IMR-90 (cell line): ENCODE measurements around the gene EME2. TPM values are rescaled to one million over a fixed set of nuclear protein-coding genes. Genes with fewer than 3 reads are reported as not detected.

ENCODE experiments used
- ATAC-seq: fragments of 200-7000 bp; cut with Tn5 transposase; 2 replicates; pipeline ENCODE4 v1.9.1; 2020; ENCODE audit warnings: low read depth, mild to moderate bottlenecking, moderate library complexity
- BruUV-seq: library from RNA; stranded (reverse); fragments of 400-500 nt; replicated peaks from 2 replicates; lab custom pipeline; 2021; lab: Mats Ljungman, UMichigan
- CTCF ChIA-PET: fragments of 300-600 bp; formaldehyde crosslinking; extraction: SDS; loops from one replicate; lab custom pipeline; 2021; ENCODE audit warnings: antibody characterized with exemption; lab: Yijun Ruan, JAX
- POLR2A ChIA-PET: fragments of 300-600 bp; sonication (Branson Sonifier 250); formaldehyde crosslinking; loops from one replicate; lab custom pipeline; 2022; ENCODE audit warnings: antibody characterized with exemption; ENCODE audit not compliant: unreplicated experiment; lab: Charles Lee
- DNase-seq: peaks from one replicate; pipeline ENCODE4 v3.0.0; 2013
- H2AFZ ChIP-seq: replicated peaks from 2 replicates; pipeline ENCODE3; 2013; ENCODE audit warnings: low read length, mild to moderate bottlenecking; ENCODE audit not compliant: poor library complexity
- H2AK5ac ChIP-seq: 2 replicates; pipeline ENCODE4 v1.6.1; 2013; ENCODE audit warnings: low read depth, low read length, inconsistent platforms
- H2AK9ac ChIP-seq: replicated peaks from 2 replicates; pipeline ENCODE3; 2013; ENCODE audit warnings: mild to moderate bottlenecking, low read depth, low read length, moderate library complexity; ENCODE audit not compliant: poor library complexity
- H2BK120ac ChIP-seq: 2 replicates; pipeline ENCODE4 v1.6.1; 2013; ENCODE audit warnings: low read depth, low read length, inconsistent platforms
- H2BK15ac ChIP-seq: 3 replicates; pipeline ENCODE4 v1.6.1; 2013; ENCODE audit warnings: low read depth, low read length, inconsistent platforms
- H2BK20ac ChIP-seq: 2 replicates; pipeline ENCODE4 v1.6.1; 2013; ENCODE audit warnings: low read depth, mild to moderate bottlenecking, inconsistent platforms, low read length, moderate library complexity
- H2BK5ac ChIP-seq: 2 replicates; pipeline ENCODE4 v1.6.1; 2013; ENCODE audit warnings: mild to moderate bottlenecking, low read depth, low read length, inconsistent platforms; ENCODE audit not compliant: poor library complexity, severe bottlenecking
- H3K14ac ChIP-seq: replicated peaks from 2 replicates; pipeline ENCODE4 v1.6.1; 2013; ENCODE audit warnings: low read depth, low read length, inconsistent platforms
- H3K18ac ChIP-seq: 2 replicates; pipeline ENCODE4 v1.6.1; 2013; ENCODE audit warnings: low read depth, low read length, control low read depth
- H3K23ac ChIP-seq: 2 replicates; pipeline ENCODE4 v1.6.1; 2013; ENCODE audit warnings: low read depth, low read length, inconsistent platforms
- H3K27ac ChIP-seq: 2 replicates; pipeline ENCODE4 v1.5.1; 2013; ENCODE audit warnings: mild to moderate bottlenecking, control low read depth, low read length; ENCODE audit not compliant: insufficient read depth
- H3K27me3 ChIP-seq: 2 replicates; pipeline ENCODE4 v1.6.1; 2013; ENCODE audit warnings: low read length; ENCODE audit not compliant: control insufficient read depth, insufficient read depth
- H3K36me3 ChIP-seq: 2 replicates; pipeline ENCODE4 v1.6.1; 2013; ENCODE audit warnings: low read length, mixed read lengths; ENCODE audit not compliant: control insufficient read depth, insufficient read depth
- H3K4ac ChIP-seq: 2 replicates; pipeline ENCODE4 v1.6.1; 2013; ENCODE audit warnings: low read depth, low read length, inconsistent platforms
- H3K4me1 ChIP-seq: 2 replicates; pipeline ENCODE4 v1.6.1; 2013; ENCODE audit warnings: low read length, mixed read lengths; ENCODE audit not compliant: control insufficient read depth, insufficient read depth
- H3K4me2 ChIP-seq: 2 replicates; pipeline ENCODE4 v1.6.1; 2013; ENCODE audit warnings: low read depth, mild to moderate bottlenecking, control low read depth, low read length, moderate library complexity
- H3K4me3 ChIP-seq: 2 replicates; pipeline ENCODE4 v1.5.1; 2013; ENCODE audit warnings: low read depth, mild to moderate bottlenecking, control low read depth, low read length, moderate library complexity; ENCODE audit not compliant: insufficient read depth
- H3K56ac ChIP-seq: 2 replicates; pipeline ENCODE4 v1.6.1; 2013; ENCODE audit warnings: low read length, inconsistent platforms; ENCODE audit not compliant: insufficient read depth; ENCODE audit errors: extremely low read depth
- H3K79me1 ChIP-seq, 2 experiments: 2 replicates each; pipeline ENCODE4 v1.6.1; 2013; ENCODE audit warnings: low read length in 2 of 2, inconsistent platforms in 1 of 2, low read depth in 1 of 2
- H3K9ac ChIP-seq: 2 replicates; pipeline ENCODE4 v1.6.1; 2013; ENCODE audit warnings: low read depth, low read length, control low read depth
- H3K9me1 ChIP-seq: 2 replicates; pipeline ENCODE4 v1.6.1; 2013; ENCODE audit warnings: low read length, inconsistent platforms; ENCODE audit not compliant: insufficient read depth
- H3K9me3 ChIP-seq: 2 replicates; pipeline ENCODE4 v1.6.1; 2013; ENCODE audit warnings: low read length; ENCODE audit not compliant: control insufficient read depth, insufficient read depth
- H4K20me1 ChIP-seq: 2 replicates; pipeline ENCODE4 v1.6.1; 2013; ENCODE audit warnings: low read length, inconsistent platforms; ENCODE audit not compliant: insufficient read depth
- H4K5ac ChIP-seq: 2 replicates; pipeline ENCODE4 v1.6.1; 2013; ENCODE audit warnings: mild to moderate bottlenecking, low read depth, low read length, control low read depth
- H4K8ac ChIP-seq, 2 experiments: 2 replicates each; pipeline ENCODE4 v1.6.1; 2013; ENCODE audit warnings: low read depth in 2 of 2, low read length in 2 of 2, control low read depth in 1 of 2, inconsistent platforms in 1 of 2
- H4K91ac ChIP-seq: 2 replicates; pipeline ENCODE4 v1.6.1; 2013; ENCODE audit warnings: low read depth, low read length, inconsistent platforms; ENCODE audit not compliant: insufficient read depth
- BHLHE40 ChIP-seq: fragments of 150-350 bp; IDR thresholded peaks from 2 replicates; pipeline ENCODE4 v1.6.1; 2016; ENCODE audit warnings: mild to moderate bottlenecking, low read depth, low read length
- MAFK ChIP-seq: IDR thresholded peaks from 2 replicates; pipeline ENCODE4 v1.6.1; 2012; ENCODE audit warnings: low read depth, low read length, improper control_type of control experiment
- NFE2L2 ChIP-seq: fragments of 150-350 bp; IDR thresholded peaks from 2 replicates; pipeline ENCODE4 v1.6.1; 2016; ENCODE audit warnings: low read depth, mild to moderate bottlenecking, low read length
- RCOR1 ChIP-seq: IDR thresholded peaks from 2 replicates; pipeline ENCODE4 v1.6.1; 2012; ENCODE audit warnings: mild to moderate bottlenecking, low read length, improper control_type of control experiment; ENCODE audit not compliant: insufficient replicate concordance
- SMC3 ChIP-seq: fragments of 150-350 bp; IDR thresholded peaks from 2 replicates; pipeline ENCODE4 v1.6.1; 2016; ENCODE audit warnings: low read depth, mild to moderate bottlenecking, antibody characterized with exemption, low read length, moderate library complexity
- WGBS, 2 experiments: methylation state at CpG; one replicate each; pipeline versions ENCODE4 v1.1.5 to v1.1.7; 2013; ENCODE audit warnings: missing lambda C conversion rate in 2 of 2; ENCODE audit not compliant: insufficient read length in 1 of 2; ENCODE audit errors: extremely low coverage in 2 of 2; 5-methylcytosine and 5-hydroxymethylcytosine counted together
- dilution Hi-C: fragments of 300-500 bp; cut with HindIII; formaldehyde crosslinking; loops from one replicate; pipeline ENCODE4 v1.14.3; 2018; ENCODE audit warnings: low sequenced_read_pairs; ENCODE audit not compliant: unreplicated experiment
- in situ Hi-C: fragments of 300-500 bp; cut with MboI; formaldehyde crosslinking; loops from 3 replicates; pipeline ENCODE4 v1.14.3; 2019; ENCODE audit warnings: low sequenced_read_pairs, inconsistent platforms, mixed read lengths
- intact Hi-C: fragments of 100-400 bp; cut with micrococcal nuclease; formaldehyde crosslinking; loops from 2 replicates; pipeline ENCODE4 v1.10.0; 2022
- polyA plus RNA-seq, 3 experiments: library from polyadenylated mRNA; depleted of rRNA; stranded (reverse); fragments of >200 nt; gene quantifications; 2 replicates each; pipeline ENCODE4 v1.2.3, GENCODE V29; 2012; ENCODE audit warnings: low replicate concordance in 1 of 3
- total RNA-seq: library from RNA; depleted of rRNA; stranded (reverse); fragments of >200 nt; gene quantifications from 2 replicates; pipeline ENCODE4 v1.2.3, GENCODE V29; 2012
- TF ChIP-seq, protein P1 (sequence below): conservative IDR thresholded peaks from 2 replicates; pipeline ENCODE4 v1.5.1; 2012; ENCODE audit warnings: mild to moderate bottlenecking, low read depth, low read length, improper control_type of control experiment
- TF ChIP-seq, protein P2 (sequence below): fragments of 150-350 bp; IDR thresholded peaks from 2 replicates; pipeline ENCODE4 v1.6.1; 2016; ENCODE audit warnings: low read depth, mild to moderate bottlenecking, low read length, moderate library complexity, borderline replicate concordance

The EME2 gene
- total and polyA plus RNA-seq, 2 of the 4 experiments (the other 2 are of a cell fraction) = 1.3 to 9.6 TPM

DNA sequence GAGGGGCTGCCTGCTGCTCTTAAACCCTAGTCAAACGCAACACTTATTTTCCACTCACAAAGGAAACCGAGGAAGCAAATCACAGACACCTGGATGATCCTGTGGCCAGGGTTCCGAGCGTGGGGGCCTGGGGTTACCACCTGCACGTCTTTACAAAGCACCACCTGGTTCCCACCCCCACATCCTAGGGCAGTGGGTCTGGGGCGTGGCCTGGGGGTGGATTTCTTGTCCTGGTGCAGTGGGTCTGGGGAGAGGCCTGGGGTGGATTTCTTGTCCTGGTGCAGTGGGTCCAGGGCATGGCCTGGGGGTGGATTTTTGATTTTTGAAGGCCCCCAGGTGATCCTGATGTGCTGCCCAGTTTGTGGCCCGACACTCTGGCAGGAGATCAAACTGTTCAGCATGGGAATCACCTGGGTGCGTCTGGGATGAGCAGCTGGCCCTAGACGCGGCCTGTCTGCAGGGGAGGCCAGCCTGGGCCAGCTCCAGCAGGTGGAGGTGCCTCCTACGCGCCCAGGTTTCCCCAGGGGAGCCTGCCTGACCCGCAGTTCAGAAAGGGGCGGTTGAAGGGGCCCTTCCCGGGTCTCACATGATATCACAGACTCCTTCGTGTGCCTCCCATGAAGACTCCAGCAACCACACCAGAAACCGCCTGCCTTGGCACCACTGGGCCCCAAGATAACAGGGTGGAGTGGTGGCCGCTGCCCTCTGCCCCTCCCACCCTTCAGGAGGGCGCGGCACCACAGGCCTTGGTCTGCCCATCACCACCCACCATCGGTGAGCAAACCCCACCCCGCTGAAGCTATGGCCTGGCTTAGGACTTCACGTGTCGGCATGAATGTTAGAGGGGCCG is 47.7 kb downstream of the EME2 start:
- H2BK20ac ChIP-seq = no peak overlapping the region
- peaks cover 2 to 22% of the 10 kb centered on the region in 2 experiments; a peak in 3 of 4 replicates for H3K79me1 ChIP-seq
- no peak overlapping the region for H3K4ac ChIP-seq
- no peaks in the 10 kb centered on the region for H3K27me3 ChIP-seq
- H4K20me1 ChIP-seq = 0 out of 2 replicates have a peak, but pooled peaks cover 3% of the 10 kb centered on the region
- no peak overlapping the region for H3K23ac ChIP-seq
- intact Hi-C loops (no loop called here), dilution Hi-C loops (no loop called here), in situ Hi-C loops (no loop called here)
- H3K9ac ChIP-seq = no peak overlapping the region
- WGBS, 2 experiments = 88% methylated on average over 5 of the region's 25 CpGs; no CpG with 5 or more reads in 1 of the 2 experiments
- no peak overlapping the region for H3K18ac ChIP-seq
- no peak overlapping the region for H2AK5ac ChIP-seq
- BruUV-seq = no TSS peak
- no peak overlapping the region for H3K4me2 ChIP-seq
- H4K5ac ChIP-seq = no peak overlapping the region
- no peak overlapping the region for H2AK9ac ChIP-seq
- no peak for DNase-seq
- ATAC-seq = no peak
- no peak overlapping the region for H4K8ac ChIP-seq
- no peak overlapping the region for H3K4me3 ChIP-seq
- H3K27ac ChIP-seq = no peak overlapping the region
- no peak overlapping the region for H2BK120ac ChIP-seq
- peaks cover 18% of the 10 kb centered on the region for H3K36me3 ChIP-seq
- ChIA-PET CTCF (no interaction called here), POLR2A (no interaction called here)
- H2BK5ac ChIP-seq = no peak overlapping the region
- H3K4me1 ChIP-seq = no peaks in the 10 kb centered on the region
- H3K9me1 ChIP-seq = peaks cover 2% of the 10 kb centered on the region
- no peak overlapping the region for H4K91ac ChIP-seq
- H2BK15ac ChIP-seq = no peak overlapping the region
- H3K14ac ChIP-seq = no peak overlapping the region
- TF ChIP-seq, protein P1, sequence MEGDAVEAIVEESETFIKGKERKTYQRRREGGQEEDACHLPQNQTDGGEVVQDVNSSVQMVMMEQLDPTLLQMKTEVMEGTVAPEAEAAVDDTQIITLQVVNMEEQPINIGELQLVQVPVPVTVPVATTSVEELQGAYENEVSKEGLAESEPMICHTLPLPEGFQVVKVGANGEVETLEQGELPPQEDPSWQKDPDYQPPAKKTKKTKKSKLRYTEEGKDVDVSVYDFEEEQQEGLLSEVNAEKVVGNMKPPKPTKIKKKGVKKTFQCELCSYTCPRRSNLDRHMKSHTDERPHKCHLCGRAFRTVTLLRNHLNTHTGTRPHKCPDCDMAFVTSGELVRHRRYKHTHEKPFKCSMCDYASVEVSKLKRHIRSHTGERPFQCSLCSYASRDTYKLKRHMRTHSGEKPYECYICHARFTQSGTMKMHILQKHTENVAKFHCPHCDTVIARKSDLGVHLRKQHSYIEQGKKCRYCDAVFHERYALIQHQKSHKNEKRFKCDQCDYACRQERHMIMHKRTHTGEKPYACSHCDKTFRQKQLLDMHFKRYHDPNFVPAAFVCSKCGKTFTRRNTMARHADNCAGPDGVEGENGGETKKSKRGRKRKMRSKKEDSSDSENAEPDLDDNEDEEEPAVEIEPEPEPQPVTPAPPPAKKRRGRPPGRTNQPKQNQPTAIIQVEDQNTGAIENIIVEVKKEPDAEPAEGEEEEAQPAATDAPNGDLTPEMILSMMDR = no peak
- TF ChIP-seq BHLHE40 (no peak), MAFK (no peak), SMC3 (no peak), RCOR1 (no peak), NFE2L2 (no peak)
- TF ChIP-seq, protein P2, sequence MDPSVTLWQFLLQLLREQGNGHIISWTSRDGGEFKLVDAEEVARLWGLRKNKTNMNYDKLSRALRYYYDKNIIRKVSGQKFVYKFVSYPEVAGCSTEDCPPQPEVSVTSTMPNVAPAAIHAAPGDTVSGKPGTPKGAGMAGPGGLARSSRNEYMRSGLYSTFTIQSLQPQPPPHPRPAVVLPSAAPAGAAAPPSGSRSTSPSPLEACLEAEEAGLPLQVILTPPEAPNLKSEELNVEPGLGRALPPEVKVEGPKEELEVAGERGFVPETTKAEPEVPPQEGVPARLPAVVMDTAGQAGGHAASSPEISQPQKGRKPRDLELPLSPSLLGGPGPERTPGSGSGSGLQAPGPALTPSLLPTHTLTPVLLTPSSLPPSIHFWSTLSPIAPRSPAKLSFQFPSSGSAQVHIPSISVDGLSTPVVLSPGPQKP = no peak
- H2AFZ ChIP-seq = no peak overlapping the region
- H3K56ac ChIP-seq = no peak overlapping the region
- H3K9me3 ChIP-seq = no peaks in the 10 kb centered on the region
